Fibroblast of upper back skin (primary cell): Measurements from ENCODE around the gene RPN2.

Experiments
- DNase-seq: peaks from one replicate; pipeline ENCODE4 v3.0.0-alpha.2; 2013

RPN2 gene

GRCh38 chr20:37243937-37244571, 64.9 kb downstream of the RPN2 start:
- DNase-seq: no peak

GRCh38 chr20:37244572-37244957, 65.4 kb downstream of the RPN2 start:
- no peak for DNase-seq

DNA sequence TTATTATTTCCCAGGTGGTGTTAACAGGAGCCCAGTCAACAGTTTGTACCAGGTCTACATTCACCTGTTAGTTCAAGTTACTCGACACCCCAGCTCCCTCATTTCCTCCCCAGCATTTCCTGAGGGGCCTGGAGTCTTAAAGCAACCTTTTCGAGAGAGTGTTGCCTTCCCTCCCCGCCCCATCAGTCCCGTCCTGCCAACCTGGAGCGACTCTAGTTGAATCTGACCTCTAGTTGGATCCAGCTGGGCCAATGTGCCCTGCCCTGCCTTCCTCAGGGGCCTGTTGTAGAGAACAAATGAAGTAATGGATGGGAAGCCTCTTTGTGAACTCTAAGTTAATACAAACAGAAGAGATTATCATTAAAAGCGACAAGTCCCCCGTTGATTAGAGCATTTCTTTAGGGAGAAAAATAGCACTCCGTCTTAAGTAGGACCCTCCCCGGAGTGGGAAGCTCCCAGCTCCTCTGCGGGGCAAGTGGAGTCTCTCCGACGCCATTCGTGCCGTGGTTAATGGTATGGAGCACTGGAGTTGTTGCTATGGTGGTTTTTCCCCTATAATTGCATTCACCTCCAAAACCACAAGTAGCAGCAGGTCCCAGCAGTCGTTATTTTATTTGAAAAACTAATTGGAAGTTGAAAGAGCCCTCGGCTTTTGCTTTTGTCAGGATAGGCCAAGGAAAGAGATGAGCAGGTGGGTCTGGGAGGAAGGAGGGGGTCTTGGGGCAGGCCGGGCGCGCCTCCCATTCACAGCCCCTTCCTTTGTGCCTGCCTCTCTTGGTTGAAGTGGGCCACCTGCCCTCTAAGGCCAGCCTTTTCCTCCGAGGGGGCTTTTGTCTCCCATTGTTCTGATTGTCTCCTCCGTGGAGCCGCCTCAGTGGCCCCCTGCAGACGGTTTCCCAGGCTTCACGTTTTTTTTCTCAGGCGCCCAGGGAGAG, 66.4 kb downstream of the RPN2 start:
- DNase-seq: no peak

DNA sequence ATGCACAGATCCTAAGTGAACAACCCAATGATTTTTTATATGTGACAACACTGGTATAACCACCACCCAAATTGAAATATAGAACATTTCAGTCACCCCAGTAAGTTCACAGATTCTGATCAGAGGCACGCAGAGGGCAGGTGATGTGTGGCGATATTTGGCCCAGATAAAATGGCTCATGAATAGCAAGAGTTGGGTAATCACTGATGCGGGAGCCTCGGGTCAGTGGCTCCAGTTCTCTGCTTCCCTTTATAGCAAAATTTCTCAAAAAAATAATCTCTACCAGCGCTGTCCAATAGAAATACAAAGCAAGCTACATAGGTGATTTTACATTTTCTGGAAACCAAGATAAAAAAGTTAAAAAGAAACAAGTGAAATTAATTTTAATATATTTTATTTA, 67.6 kb downstream of the RPN2 start:
- no peak for DNase-seq

DNA sequence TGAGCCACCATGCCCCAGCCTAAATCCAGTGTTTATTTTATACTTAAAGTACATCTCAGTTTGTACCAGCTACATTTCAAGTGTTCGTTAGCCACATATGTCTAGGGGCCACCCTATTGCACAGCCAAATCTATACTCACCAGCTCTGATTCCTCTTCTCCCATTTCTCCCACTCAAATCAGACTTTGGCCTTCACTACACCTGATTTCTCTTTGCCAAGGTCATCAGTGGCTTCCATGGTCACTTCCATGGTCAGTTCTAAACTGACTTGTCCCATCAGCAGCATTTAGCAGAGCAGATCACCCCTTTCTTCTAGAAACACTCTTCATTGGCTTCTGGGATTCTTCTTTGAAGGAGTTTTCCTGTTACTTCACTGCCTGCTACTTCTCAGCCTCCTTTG, 68.4 kb downstream of the RPN2 start:
- no peak for DNase-seq

- no peak for DNase-seq
Measured at GRCh38 chr20:37249304-37249703, 70.2 kb downstream of the RPN2 start.

DNA sequence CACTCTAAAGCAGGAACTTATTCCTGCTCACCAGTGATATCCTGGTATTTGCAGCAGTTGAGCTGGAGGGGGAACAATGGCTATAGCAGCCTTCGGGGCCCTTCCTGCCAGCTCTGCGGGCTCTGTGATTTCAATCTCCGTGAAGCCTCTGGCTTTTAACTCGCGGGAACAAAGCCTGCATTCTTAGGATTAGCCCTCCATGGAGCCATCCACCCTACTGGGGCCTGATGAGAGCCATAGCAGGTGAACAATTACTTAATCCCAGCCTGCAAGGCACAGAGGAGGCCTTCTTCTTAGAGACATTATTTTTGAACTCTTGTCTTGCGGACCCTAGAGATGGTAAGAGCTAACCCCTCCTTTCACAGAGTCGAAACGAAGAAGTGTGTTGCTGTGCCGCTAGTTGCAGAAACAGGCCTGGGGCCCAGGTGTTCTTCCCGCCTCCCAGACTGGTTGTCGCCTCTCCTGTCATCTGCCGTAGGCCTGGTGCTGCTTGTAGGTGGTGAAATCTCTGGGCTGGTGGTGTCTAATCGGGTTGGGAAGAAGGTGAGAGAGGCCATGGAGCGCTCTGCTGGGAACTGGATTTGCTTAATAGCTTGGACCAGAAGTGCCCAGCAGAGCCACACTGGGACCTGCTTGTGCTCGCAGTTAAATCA, 72.8 kb downstream of the RPN2 start:
- DNase-seq: no peak

DNA sequence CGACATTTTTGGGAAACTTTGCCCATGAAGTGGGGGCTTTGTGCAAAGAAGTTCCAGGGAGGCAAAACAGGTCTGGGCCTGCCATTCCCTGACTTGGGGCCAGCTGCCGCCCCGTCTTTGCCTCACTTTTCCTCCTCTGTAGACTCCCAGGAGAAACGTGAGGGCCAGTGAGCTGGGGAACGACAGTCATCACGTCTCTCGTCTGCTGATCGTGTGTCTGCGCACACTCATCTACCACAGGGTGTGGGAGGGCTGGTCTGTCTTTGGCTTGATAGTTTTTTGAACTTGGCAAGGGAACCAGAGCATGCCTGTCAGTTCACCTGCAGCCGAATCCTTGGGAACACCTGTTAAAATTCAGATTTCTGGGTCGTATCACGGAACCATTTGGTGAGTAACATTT, 74.0 kb downstream of the RPN2 start:
- no peak for DNase-seq

DNA sequence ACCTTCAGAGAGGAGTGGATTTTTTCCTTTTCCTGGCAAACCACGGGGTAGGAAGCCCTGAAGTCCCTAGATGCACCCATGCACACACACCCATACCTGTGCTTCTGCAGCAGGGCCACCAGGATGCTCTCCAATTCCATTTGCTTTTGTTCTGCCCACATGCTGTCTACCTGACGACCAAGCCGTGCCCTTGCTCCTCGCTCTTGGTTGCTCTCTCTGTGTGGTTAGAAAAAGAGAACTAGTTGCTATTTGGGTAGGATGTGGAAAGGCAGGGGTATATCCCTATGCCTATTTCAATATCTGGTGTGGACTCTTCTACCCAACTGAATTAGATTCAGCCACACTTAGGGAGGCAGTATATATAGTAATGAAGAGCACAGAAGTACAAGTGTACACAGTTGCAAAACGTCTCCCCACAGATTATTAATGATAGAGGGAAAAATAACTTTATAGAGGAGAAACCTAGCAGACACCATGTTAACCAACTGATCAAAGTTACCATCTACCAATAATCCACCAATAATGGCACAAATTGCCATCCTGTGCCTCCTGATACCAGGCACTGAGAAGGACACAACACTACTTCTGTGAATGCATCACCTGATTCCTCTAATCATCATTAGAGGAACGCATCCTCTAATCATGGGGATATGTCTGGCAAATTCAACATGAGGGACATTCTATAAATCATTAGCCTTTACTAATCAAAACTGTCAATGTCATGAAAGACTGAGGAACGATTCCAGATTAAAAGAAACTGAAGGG, 75.2 kb downstream of the RPN2 start:
- no peak for DNase-seq

GRCh38 chr20:37256286-37256685, 77.2 kb downstream of the RPN2 start:
- DNase-seq: no peak

DNA sequence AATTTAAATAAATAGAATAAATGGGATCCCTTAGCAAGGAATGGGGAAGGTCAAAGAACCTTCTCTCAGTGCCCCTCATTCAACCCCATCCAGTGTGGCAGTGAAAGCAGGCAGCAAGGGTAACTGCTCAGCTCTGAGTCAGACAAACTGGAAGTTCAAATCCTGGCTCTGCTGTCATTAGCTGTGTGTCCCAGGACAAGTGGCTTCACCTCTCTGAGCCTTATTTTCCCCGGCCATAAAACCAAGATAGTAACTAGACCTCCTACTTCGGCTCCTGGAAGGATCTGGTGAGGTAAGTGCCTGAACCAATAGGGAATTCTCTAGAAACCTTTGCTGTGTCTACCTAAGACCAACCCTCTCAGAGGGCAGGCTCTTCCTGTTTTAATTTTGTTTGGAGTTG, 78.4 kb downstream of the RPN2 start:
- DNase-seq: no peak

- DNase-seq: no peak
Measured at GRCh38 chr20:37257988-37258387, 78.9 kb downstream of the RPN2 start.

GRCh38 chr20:37259031-37259430, 79.9 kb downstream of the RPN2 start:
- DNase-seq: no peak

- DNase-seq: no peak
Measured at GRCh38 chr20:37259865-37260264, 80.7 kb downstream of the RPN2 start.

GRCh38 chr20:37260923-37261322, 81.8 kb downstream of the RPN2 start:
- no peak for DNase-seq

- DNase-seq: no peak
Measured at GRCh38 chr20:37261714-37262113, 82.6 kb downstream of the RPN2 start, which contains the start of gene GHRH. TSS of gene GHRH (minus strand) at chr20:37261814. CDS start at chr20:37256889, 4,925 bp downstream.

DNA sequence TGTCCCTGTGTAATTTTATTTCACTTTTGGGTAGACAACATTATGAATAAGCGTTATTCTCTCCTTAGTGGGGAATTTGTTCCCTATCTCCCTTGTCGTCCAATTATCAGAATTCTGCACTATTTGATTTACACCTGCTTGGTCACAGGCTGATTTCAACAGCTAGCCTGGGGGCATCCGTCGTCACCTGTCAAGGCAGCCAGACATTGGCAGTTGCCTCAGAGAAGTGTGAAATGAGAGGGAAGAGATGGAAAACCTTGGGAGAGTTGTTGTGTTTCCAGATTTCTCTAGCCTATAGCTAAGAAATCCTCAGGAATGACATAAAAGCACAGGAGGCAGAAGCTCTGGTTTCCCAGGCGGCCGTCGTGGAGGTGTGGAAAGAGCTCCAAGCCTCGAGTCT, 83.4 kb downstream of the RPN2 start:
- DNase-seq: no peak

GRCh38 chr20:37263686-37264085, 84.6 kb downstream of the RPN2 start:
- no peak for DNase-seq

DNA sequence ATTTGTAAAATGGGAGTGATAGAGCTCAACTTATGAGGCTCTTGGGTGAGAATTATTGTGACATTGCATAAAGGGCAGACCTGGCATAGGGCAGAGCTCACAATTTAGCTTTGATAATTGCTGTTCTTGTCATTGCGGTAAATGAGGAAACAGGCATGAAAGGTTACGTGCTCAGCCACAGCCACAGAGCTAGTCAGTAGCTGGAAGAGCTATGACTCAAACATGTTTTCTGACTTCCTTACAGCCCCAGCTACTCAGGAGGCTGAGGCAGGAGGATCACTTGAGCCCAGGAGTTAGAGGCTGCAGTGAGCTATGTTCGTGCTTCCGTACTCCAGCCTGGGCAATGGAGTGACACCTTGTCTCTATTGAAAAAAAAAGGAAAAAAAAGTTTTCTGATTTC, 86.0 kb downstream of the RPN2 start:
- DNase-seq: no peak

DNA sequence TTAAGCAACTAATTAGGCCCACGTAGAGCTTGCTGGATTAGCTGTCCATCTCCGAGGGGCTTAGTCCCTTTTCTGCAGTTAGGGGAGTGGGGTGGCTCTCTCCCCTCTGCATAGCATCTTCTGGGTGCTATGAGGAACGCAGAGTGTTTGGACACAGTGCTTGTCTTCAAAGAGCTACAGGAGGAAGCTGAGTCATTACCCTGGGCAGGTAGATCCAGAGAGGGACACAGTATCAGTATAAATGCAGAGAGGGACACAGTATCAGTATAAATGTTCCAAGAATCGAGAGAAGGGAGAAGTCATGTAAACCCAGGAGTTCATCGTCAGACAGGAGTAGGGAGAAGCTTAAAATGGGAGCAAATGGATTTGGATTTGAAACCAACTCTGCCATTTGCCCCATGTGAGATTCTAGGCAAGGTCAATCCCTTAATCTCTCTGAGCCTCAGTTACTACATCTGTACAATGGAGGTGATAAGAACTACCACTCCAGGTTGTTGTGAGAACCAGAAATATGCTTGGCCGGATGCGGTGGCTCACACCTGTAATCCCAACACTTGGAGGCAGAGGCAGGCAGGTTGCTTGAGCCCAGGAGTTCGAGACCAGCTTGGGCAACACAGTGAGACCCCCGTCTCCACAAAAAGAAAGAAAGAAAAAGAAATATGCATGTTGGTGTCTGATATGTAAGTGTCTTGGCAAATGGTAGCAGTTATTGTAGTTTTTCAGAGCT, 88.0 kb downstream of the RPN2 start:
- no peak for DNase-seq

DNA sequence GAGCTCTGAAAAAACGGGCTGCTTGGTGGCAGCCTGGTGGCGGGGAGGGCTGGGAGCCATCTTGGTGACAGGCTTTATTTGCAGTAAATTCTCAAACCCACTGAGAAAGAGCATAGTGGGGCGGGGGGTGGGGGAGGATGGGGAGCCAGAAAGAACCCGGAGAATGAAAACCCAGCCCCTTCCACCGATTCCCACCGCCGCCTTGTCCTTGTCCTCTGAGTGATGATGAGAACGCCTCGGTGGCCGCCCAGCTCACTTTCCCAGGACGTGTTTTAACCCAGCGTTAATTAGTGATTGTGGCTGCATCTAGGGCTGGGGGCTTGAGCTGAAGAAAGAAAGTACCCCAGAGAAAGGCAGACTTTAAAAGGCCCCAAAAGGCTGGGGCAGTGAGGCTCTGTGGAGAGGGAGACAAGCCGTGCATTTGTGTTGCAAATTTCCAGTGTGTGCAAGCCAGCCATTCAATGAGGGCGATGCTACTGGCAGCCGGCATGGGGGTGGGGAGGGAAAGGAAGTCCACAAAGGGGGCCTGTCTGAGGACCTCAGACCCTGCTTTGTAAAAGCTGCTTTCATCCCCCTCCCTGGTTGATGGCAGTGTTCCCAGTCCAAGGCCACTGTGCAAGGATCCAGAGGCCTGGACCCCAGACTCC, 88.7 kb downstream of the RPN2 start:
- DNase-seq: no peak
